ENCODE results near the gene PRTN3.
"Not testable (repeated sequence)": the region's sequence is repeated elsewhere in the genome, so short reads cannot be mapped to it uniquely, and the experiment has no call there.

The PRTN3 gene

DNA sequence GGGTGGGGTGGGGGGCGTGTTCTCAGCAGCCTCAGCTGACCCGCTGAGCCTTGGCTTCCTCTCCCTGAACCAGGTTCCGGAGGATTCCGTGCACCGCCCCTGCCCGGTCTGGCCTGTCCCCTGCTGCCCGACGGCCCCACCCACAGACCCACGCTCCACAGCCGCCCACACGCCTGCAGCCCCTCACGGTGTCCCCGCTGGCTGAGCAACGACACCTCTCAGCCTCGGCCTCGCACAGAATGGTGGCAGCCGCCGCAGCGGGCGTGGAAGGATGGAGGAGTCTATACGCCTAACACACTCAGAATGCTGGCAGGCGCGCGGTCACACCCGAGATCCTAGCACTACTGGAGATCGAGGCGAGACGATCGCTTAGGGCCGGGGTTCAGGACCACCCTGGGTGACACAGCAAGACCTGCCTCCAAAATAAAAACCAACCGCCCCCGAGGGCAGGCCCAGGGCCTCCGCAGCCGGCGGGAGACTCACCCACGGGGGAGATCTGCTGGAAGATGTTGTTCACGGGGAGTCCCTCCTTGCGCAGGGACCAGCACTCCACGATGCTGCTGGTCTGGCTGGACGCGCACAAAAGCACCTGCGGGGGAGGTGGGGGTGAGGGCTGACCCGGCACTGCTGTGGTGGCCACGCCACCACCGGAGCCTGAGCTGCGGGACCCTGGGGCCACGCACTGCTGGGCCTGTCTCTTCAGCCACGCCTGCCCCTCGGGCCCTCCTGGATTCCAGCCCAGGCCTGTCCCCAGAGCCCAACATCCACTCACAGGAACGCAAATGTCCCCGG, 43.8 kb downstream of the PRTN3 start:
- DNase-seq = no peak

DNA sequence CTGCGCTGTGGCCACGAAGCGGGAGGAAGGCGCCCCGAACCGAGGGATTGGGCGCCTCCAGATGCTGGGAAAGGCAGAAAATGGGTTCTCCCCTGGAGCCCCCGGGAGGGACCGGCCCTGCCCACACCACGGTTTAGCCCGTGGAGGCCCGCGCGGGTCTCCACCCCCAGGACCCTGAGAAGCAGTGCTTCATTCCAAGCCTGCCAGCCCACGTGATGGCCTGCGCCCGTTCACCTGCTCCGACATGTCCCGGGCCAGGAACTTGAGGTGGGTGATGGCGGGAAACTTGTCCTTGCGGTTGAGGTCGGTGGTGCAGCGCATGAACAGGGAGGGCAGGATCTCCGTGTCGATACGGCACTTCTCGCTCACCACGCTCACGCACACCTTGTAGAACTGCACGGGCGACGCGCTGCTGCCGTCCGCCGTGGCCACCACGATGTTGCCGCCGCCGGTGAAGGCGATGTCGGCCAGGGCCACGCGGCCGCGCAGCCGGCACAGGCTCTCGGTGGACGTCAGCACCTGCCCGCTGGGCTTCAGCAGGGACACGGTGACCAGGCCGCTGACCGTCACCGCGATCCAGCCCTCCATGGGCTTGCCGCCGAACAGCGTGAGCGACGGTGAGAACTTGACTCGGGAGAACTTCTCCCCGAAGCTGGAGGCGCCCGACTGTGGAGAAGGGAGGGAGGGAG, 44.9 kb downstream of the PRTN3 start:
- no peak for DNase-seq

DNA sequence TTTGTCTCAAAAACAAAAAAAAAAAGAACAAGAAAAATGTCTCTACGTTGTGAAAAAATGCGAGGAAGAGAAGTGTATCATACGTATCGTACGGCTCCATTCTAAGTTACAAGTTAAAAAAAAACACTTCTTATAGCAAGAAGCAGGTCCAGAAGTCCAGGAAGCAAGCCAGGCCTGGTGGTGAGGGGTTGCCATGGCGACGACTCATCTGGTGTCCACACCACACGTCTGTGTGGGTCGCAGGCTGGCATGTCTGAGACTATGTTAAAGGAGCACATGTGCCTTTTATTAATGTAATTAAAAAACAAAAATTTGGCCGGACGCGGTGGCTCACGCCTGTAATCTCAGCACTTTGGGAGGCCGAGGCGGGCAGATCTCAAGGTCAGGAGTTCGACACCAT, 46.3 kb downstream of the PRTN3 start:
- no peak for DNase-seq

DNA sequence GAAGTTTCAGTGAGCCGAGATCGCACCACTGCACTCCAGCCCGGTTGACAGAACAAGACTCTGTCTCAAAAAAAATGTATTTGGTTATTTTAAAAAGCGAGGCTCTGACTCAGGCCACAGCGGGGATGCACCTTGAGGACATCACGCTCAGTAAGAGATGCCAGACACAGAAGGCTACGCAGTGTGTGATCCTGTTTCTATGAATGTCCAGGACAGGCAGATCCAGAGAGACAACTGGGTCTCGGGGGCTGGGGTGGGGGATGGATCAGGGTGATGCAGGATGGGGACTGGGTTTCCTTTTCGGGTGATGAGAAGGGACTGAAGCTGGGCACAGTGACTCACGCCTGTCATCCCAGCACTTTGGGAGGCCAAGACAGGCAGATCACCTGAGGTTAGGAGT, 46.8 kb downstream of the PRTN3 start:
- DNase-seq = no peak

DNA sequence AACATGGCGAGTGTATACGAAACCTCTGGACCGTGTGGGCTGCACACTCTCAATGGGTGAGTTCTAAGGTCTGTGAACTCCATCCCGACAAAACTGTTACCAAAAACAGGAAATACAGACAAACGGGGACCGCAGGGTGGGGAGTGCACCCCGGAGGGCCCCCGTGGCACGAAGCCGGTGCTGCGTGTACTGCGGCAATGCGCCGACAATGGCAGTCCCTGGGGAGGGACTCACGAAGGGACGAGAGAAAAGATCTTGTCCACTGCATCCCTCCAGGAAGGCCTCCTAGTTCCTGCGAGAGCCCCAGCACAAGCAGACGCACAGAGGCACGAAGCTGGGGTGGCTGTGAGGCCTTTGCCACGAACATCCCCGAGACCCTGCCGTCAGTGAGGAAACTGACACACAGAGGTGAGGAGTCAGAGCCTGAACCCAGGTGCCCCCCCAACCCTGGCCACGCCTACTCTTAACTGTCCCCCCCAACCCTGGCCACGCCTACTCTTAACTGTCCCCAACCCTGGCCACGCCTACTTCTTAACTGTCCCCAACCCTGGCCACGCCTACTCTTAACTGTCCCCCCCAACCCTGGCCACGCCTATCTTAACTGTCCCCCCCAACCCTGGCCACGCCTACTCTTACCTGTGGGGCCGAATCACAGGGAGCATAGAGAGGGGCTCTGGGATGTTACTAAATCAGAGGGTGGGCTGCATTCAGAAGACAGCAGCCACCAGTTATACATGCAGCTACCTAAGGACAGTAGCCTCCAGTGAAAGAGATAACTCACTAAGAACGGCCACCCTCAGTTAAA, 48.0 kb downstream of the PRTN3 start:
- DNase-seq = no peak

DNA sequence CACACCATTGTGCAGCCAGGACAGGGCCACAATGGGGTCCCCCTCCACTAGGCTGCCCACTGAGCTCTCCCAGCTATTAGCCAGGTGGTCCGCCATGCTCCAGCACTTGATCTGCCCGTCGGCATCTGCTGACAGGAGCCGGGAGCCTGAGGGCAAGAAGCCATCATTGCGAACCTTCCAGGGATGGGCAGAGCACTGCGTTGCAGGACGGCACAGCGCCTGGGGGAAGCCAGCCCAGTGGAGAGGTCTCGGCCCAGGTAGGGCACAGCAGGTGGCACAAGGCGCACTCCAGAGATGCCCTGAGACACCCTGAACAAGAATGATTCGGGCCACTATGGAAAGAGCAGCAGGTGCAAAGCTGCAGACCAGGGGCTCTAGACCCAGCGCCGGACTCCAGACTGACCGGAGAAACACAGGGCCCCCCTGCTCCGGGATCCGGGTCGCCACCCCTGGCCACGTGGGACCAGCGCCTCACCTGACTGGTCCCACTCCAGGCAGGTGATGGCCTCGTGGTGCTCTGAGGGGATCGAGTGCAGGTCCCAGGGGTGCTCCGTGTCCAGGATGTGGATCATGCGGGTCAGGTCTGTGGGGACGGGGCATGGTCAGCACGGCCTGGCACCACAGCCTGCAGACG, 49.0 kb downstream of the PRTN3 start:
- DNase-seq = no peak

DNA sequence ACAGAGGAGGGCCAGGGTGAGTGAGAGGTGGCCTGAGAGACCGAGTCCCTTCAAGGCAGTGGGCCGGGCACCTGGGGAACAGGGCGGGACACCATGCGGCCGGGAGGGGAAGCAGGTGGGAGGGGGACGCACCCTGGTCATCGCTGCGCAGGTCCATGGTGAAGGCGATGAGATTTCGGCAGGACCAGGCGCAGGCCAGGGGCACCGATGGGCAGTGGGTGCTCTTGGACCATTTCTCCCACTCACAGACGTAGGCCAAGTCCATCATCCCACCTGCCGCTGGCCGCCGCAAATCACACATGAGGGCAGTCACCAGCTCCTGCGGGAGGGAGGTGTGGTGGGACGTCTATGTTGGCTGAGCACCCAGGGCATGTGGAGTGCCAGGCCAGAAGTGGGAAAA, 50.0 kb downstream of the PRTN3 start:
- no peak for DNase-seq

DNA sequence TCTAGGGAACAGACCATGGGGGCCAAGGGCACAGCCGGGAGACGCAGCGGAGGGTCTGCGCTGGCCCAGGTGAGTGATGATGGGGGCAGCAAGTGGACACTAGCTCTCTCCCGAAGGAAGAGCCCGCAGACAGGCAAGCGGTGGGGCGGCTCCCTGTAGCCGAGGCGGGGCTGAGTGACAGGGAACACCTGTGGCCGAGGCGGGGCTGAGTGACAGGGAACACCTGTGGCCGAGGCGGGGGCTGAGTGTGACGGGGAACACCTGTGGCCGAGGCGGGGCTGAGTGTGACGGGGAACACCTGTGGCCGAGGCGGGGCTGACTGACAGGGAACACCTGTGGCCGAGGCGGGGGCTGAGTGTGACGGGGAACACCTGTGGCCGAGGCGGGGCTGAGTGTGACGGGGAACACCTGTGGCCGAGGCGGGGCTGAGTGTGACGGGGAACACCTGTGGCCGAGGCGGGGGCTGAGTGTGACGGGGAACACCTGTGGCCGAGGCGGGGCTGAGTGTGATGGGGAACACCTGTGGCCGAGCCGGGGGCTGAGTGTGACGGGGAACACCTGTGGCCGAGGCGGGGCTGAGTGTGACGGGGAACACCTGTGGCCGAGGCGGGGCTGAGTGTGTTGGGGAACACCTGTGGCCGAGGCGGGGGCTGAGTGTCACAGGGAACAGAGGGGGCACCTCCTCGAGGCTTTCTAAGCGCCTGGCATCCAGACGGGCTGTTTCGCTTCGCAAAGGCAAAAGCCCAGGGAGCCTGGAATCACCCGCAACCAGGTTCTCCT, 50.8 kb downstream of the PRTN3 start:
- not testable (repeated sequence) for DNase-seq

DNA sequence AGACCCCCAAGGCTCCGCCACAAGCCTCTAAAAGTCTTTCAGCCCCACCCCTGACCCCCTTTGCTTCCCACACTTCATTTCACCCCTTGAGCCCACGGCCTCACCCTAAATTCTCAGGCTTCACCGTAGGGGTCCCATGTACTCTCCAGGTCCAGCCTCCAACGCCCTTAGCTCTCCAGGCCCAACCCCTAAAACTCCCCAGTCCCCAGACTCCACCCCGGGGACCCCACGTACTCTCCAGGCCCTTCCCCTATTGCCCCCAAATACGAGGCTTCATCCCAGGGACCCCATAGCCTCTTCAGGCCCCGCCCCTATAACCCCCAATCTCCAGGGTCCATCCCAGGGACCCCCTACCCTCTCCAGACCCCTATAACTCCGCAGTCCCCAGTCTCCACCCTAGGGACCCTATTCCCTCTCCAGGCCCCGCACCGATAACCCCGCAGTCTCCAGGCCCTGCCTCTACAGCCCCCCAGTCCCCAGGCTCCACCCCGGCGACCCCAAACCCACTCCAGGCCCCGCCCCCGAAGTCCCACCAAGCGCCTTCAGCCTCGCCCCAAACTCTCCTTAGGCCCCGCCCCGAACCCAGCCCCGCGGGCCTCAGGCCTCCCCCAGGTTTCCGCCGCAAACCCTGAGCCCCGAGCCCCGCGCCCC, 51.6 kb downstream of the PRTN3 start:
- DNase-seq = no peak

DNA sequence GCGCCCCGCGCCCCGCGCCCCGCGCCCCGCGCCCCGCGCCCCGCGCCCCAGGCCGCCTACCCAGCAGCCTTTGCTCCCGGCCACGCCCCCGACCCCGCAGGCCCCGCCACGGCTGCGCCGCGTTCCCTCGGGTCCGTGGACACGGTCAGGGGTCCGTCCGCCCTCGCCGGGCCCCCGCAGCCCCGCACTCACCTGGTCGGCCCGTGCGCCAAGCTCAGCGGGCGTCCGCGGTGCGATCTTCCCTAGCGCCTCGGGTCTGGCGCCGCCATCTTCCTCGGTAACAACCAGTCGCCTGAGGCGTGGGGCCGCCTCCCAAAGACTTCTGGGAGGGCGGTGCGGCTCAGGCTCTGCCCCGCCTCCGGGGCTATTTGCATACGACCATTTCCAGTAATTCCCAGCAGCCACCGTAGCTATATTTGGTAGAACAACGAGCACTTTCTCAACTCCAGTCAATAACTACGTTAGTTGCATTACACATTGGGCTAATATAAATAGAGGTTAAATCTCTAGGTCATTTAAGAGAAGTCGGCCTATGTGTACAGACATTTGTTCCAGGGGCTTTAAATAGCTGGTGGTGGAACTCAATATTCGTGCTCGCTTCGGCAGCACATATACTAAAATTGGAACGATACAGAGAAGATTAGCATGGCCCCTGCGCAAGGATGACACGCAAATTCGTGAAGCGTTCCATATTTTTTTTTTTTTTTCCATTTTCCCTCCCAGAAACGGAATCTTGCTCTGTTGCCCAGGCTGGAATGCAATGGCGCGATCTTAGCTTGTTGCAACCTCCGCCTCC, 52.3 kb downstream of the PRTN3 start, which contains the start of the genes MED16 and RNU6-9:
Gene MED16 (minus strand): TSS at position 294 of the 796 bp plus-strand sequence. CDS start 2,056 bp downstream, outside the sequence.
Gene RNU6-9 (plus strand): TSS at position 591 of the 796 bp plus-strand sequence.
- peak; percentile 93 for DNase-seq

DNA sequence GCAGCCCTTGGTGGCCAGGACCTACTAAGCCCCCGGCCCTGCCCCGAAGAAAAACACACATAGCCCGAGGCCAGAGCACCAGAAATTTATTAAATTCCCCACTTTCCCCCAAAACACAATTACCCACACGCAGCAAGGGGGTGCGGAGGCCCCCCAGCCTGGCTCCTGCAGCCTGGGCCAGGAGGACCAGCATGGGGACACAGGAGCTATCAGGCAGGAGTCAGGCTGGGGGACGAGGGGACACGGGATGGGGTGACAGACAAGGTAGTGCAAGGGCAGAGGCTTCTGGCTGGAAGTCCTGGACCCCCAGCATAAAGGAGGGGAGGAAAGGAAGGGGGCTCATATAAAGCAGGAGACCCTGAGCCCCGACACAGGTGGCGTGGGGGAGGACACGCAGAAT, 55.6 kb downstream of the PRTN3 start:
- no peak for DNase-seq

DNA sequence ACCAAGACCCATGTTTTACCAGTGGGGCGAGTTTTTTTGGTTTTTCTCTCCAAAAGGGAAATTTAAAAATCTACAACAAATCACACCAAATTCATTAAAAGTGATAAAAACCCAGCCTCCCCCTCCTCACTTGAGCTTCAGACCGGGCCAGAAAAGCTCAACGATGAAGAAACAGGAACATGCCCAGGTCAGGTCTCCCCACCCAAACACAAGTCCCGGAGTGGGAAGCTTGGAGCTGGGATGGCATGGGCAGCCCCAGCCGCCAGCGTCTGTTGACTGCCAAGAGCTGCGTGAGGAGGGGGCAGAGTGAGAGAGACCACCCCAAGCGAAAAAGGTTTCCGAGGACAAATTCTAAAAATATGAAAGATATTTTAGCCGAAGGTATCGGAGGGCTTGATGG, 56.2 kb downstream of the PRTN3 start:
- no peak for DNase-seq

DNA sequence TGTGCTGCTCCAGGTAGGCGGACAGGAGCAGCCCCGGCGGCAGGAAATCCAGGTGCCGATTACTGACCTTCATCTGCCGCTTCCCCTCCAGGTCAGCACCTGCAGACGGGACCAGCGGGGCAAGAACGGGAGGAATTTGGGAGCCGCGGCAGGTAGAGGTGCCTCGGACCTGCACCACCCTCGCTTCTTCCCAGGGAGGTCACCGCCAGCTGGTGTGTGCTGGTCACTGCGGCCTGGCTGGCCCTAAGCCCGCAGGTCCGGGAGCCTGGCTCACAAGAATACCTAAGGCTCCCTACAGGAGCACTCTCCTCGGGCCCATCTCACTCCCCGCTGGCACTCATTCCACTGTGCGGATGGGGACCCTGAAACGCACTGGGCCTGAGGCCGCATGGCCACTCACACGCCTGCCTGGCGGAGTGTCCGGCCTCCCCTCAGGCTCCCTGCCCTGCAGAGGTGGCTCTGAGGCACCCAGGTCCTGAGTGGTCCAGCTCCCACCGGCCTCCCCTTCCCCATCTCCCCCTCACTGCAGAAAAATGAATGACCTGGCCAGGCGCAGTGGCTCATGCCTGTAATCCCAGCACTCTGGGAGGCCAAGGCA, 56.7 kb downstream of the PRTN3 start:
- DNase-seq = no peak
